Epidermal melanocyte (primary cell): ENCODE measurements around the gene ACY1.
A peak's percentile ranks its signal among the peaks of the same experiment; 100 is the strongest.

Experiments
- DNase-seq: peaks from one replicate; pipeline ENCODE4 v3.0.0; 2011; ENCODE audit warnings: low spot score; ENCODE audit not compliant: insufficient read length

ACY1 gene

DNA sequence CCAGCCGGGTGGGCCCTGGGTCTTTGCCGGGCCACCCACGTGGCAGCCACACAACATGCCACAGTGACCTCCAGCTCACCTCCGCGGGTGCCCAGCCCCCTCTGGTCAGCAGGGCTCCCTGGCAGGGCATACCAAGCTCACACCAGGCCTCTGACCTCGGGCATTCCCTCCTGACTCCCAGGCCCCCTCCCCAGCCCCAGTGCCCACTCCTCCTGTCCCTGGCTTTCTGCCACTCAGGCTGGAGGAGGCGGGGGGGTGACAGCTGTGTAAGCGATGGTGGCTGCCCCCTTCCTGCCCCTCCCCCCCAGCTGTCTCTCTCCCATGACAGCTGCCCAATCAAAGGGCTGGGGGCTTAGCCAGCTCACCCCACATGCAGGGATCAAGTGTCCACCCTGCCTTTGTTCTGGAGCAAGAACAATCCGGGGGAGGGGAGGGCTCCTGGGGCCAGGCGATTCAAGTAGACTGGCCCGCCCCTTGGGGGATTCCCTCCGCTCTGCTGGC lies 19.3 kb upstream of the ACY1 start:
- no peak for DNase-seq

- DNase-seq, result no peak
Measured at GRCh38 chr3:51964521-51964920, 18.8 kb upstream of the ACY1 start.

- no peak for DNase-seq
Measured at GRCh38 chr3:51966016-51966415, 17.3 kb upstream of the ACY1 start.

- DNase-seq, result no peak
Measured at GRCh38 chr3:51966486-51966885, 16.8 kb upstream of the ACY1 start.

DNA sequence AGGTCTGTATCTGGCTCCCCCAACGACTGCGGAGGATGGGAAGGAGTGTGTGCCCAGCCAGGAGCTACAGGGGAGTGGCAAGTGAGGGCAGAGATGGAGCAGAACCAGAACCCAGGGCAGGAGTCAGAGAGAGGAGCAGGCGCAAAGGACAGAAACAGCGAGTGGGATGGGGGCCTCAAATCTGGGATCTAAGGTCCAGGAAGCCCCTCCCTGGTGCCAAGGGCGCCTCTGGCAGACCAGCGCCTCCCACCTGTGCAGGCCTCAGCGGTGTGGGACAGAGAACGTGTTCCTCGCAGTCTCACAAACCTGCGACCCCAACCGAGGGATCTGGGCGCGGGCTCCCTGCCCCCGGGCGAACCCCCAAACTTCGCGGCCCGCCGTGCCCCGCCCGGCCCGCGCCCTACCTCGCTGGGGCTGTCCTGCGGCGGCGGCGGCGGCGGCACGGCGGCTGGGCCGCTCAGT lies 16.4 kb upstream of the ACY1 start:
- no peak for DNase-seq

DNA sequence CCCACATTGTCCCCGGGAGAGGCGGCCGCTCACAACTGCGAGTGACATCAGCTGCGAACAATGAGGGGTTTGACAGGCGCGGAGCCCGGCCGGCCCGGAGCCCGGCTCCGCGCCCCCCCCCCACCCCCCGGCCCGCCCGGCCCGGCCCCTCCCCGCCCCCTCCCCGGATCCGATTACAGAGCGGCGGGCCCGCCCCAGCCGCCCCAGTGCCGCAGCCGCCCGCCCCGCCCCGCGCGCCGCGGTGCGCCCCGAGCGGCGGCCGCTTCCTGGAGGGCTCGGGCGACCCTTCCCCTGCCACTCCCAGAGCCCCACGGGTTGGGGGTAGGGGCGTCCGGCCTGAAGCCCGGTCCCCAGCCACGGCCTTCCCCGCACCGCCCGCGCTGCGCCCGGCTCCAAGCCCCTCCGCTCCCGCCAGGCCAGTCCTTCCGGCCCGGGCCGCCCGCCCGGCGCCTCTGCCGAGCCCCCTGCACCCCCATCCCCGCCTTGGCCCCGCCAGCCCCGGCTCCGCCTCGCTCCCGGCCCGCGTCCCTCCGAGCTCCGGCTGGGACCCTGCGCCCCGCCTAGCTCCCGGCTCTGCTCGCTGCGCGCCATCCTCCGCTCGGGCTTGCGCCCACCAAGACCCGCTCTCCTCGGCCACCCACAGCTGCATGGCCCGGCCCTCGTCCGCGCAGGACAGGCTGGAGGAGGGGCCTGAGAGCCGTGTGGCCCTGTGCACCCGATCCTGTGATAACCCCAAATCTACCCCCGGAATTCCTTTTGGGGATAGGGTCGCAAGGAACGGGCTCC lies 15.8 kb upstream of the ACY1 start, which contains the start of gene PCBP4:
TSS of gene PCBP4 (minus strand) at position 71 of the 786 bp plus-strand sequence. CDS start 6,214 bp downstream, outside the sequence.
- no peak for DNase-seq

DNA sequence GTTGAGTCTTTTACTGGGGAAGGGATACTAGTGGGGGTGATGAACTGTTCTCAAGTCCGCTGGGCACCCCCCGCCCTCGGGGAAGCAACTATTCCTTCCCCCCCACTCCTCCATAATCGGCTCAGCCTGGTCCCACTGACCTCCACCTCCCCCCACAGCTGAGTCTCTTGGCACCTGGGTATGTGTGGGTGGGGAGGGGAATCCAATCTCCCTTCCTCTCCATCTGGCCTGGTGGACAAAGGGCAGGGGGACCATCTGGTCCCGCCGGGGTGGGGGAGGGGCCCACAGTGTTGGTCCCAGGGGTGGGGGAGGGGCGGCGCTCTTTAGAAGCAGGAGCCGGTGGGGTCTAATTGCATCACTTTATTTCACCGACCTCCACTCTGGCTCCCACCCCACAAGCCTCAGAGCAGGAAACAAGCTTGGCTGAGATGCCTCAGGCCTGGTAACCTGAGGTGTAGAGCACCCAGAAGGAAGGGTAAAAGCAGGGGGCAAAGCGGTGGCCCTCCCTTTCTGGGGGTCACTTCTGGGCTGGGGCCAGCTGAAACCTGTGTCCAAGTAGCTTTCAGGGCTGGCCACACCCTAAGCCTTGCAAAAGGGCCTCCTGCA lies 15.1 kb upstream of the ACY1 start:
- DNase-seq, result no peak

GRCh38 chr3:51968883-51969678 lies 14.3 kb upstream of the ACY1 start:
- DNase-seq, result no peak

DNA sequence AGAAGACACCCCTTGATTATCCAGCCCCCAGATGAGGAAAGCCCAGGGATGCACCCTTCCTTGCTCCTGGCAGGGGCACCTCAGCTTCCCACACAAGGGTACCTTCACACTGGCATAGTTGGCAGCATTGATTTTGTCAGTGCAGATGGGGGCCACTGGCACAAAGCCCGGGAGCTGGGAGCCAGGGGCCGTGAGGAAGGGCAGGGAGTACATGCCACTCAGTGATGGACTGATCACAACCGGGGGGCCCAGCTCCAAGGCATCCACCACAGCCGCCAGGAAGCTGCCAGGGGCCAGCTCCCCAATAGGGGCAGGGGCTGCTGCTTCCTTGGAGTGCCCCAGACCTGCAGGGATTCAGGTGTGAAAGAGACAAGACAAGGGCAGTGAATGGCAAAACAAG lies 13.5 kb upstream of the ACY1 start:
- DNase-seq, result no peak

DNA sequence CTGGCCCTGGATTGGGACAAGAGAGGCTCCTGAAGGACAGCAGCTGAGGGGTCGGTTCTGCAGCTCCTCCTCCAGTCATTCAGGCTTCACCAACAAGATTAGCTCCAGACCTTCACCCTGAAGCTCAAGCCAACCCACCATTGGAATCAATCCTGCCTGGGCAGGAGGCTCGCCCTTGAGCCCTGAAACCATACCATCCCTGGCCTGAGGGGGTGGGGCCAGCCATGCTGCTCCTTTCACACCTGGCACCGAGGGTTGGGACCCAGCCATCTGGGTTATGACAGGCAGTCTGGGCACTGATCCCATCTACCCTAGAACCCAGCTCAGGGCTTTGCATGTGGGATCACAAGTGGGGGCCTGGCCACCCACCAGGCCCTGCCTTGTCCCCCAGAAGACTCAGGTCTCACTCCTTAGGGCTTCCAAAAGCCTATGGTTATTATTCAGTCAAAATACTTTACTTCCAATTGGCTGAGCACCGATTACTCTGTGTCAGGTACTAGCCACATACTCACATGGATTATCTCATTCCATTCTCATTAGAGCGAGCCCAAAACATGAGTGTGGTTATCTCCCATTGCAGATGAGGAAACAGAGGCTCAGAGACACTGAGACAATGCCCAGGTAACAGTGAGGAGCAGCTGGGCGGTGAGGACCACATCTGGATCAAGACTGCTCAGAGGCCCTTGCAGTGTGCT lies 12.6 kb upstream of the ACY1 start:
- no peak for DNase-seq

- DNase-seq, result no peak
Measured at GRCh38 chr3:51971350-51971749, 12.0 kb upstream of the ACY1 start.

- DNase-seq, result no peak
Measured at GRCh38 chr3:51974277-51974962, 8.9 kb upstream of the ACY1 start.

DNA sequence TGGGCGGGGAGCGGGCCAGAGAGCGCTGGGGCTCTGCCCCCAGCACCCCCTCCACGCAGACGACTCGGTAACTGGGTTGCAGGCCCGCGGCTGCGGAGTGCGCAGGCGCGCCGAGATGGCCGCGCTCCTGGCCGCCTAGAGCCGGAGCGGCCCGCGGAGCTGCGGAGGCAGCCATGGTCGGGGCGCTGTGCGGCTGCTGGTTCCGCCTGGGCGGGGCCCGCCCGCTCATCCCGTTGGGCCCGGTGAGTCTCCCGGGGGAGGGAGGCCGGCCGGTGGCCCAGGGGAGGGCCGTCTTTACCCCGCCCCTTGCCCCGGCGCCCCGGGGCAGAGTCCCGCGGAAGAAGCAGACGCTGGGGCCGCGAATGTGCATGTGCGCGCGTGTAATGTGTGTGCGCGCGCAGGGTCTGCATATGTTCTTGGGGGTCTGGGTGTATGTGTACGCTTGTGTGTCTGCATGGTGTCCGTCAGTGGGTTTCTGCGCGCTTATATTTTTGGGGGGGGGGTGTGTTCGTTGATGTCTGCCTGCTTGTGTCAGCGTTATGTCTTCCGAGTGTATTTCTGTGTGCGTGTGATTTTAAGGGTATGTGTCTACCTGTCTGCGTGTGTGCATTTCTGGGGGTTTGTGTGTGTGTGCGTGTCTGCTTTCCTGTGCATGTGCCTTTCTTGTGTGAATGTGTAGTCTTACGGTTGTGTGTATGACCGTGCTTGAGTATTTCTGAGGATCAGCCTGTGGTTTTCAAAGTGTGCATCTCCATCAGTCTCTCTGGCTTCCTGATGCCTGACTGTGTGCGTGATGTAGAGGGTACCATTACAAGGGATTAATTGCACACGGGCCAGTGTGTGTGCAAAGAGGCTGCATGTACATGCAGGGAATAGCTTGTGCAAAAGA lies 8.1 kb upstream of the ACY1 start, which contains the start of gene ABHD14A:
TSS of gene ABHD14A (plus strand) at position 102 of the 889 bp plus-strand sequence. CDS start at position 174, 72 bp downstream.
- peak; percentile 64 for DNase-seq

GRCh38 chr3:51975852-51976549 lies 7.3 kb upstream of the ACY1 start:
- DNase-seq, result no peak

DNA sequence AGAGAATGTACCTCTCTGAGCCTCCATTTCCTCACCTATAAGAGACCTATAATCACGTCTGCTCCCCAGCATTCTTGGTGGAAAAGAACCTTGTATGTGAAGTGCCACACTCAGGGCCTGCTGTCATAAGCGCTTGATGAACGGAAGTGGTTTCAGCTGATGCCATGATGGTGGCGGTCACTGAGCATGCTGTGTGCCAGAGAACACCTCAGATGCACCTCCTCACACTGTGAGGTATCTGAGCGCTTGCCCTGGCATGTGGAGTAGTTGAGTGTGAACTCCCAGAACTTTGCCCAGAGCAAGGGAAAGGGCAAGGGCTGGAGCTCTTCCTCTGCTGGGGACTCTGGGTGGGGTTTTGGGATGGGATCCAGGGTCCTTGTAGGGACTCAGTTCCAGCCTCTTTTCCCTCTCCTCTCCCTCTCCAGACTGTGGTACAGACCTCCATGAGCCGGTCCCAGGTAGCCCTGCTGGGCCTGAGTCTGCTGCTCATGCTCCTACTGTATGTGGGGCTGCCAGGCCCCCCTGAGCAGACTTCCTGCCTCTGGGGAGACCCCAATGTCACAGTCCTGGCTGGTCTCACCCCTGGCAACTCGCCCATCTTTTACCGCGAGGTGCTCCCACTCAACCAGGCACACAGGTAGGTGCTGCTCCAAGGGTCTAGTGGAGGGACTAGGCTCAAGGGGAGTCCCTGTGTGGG lies 5.7 kb upstream of the ACY1 start:
- no peak for DNase-seq

DNA sequence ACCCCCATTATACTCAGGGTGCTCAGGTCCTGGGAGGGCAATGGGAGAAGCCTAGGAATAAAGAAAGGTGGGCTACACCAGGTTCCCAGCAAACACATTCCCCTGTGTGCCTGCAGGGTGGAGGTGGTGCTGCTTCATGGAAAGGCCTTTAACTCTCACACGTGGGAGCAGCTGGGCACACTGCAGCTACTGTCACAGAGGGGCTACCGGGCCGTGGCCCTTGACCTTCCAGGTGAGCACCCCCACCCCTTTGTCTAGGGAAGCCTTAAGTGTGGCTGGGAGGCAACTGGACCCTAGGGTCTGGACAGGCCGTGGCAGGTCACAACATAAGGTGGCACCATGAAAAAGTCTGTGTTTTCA lies 5.2 kb upstream of the ACY1 start:
- no peak for DNase-seq

DNA sequence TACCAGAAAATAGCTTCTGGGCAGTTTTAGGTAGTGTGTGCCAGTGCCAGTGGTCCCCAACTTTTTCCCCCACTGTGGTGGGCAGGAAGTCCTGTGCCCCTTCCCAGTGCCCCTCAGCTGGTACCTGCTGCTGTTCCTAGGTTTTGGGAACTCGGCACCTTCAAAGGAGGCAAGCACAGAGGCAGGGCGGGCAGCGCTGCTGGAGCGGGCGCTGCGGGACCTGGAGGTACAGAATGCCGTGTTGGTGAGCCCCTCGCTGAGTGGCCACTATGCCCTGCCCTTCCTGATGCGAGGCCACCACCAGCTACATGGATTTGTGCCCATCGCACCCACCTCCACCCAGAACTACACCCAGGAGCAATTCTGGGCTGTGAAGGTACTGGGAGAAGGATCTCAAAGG lies 3.1 kb upstream of the ACY1 start:
- no peak for DNase-seq

DNA sequence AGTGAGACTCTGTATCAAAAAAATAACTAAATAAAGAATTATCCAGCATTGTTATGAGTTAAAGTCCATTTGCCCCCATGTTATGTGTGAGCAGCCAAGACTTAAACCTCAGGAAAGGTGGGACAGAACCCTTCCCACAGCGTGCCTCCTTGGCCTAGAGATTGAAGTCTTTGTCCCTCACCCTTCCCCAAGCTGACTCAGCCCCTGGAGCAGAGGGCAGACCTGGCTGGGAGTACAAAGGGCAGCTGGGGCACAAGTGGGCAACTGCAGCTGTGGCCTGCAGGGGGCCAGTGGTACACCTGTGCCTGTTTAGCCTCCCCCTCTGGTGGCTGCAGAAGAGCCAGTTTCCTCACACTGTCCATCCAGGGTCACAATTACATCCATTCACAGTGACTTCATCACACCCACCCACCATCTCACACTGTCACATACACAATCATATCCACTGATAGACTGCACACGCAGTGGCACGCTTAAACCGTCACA lies 940 bp upstream of the ACY1 start:
- no peak for DNase-seq
